ENCODE measurements around the gene CXCL5.

DNA sequence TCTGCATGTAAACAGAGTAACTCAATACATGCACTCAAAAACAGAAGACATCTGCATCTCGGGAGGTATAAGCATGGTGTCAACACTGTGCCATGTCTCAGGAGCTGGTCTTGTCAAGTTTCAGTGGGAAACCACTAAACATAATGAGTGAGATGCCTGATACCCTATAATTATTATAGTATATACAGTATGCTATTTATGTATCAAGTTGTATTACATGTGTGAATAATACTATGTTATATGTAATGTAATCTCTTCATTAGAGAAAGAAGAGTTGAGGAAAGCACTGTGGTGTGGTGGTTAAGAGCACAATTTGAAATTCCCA, 13.0 kb downstream of the CXCL5 start:
- TF ChIP-seq, protein P1, sequence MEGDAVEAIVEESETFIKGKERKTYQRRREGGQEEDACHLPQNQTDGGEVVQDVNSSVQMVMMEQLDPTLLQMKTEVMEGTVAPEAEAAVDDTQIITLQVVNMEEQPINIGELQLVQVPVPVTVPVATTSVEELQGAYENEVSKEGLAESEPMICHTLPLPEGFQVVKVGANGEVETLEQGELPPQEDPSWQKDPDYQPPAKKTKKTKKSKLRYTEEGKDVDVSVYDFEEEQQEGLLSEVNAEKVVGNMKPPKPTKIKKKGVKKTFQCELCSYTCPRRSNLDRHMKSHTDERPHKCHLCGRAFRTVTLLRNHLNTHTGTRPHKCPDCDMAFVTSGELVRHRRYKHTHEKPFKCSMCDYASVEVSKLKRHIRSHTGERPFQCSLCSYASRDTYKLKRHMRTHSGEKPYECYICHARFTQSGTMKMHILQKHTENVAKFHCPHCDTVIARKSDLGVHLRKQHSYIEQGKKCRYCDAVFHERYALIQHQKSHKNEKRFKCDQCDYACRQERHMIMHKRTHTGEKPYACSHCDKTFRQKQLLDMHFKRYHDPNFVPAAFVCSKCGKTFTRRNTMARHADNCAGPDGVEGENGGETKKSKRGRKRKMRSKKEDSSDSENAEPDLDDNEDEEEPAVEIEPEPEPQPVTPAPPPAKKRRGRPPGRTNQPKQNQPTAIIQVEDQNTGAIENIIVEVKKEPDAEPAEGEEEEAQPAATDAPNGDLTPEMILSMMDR (conservative IDR thresholded peaks at IDR 0.05): no peak
- TF ChIP-seq ZFX (IDR thresholded peaks at IDR 0.05): no peak

All from C4-2B (cell line).